ENCODE results near the gene UBE2K.
"Not testable (repeated sequence)": the region's sequence is repeated elsewhere in the genome, so short reads cannot be mapped to it uniquely, and the experiment has no call there.

The UBE2K gene

GRCh38 chr4:39698424-39699009 is 581 bp downstream of the UBE2K start:
- peak; percentile 1 for DNase-seq

DNA sequence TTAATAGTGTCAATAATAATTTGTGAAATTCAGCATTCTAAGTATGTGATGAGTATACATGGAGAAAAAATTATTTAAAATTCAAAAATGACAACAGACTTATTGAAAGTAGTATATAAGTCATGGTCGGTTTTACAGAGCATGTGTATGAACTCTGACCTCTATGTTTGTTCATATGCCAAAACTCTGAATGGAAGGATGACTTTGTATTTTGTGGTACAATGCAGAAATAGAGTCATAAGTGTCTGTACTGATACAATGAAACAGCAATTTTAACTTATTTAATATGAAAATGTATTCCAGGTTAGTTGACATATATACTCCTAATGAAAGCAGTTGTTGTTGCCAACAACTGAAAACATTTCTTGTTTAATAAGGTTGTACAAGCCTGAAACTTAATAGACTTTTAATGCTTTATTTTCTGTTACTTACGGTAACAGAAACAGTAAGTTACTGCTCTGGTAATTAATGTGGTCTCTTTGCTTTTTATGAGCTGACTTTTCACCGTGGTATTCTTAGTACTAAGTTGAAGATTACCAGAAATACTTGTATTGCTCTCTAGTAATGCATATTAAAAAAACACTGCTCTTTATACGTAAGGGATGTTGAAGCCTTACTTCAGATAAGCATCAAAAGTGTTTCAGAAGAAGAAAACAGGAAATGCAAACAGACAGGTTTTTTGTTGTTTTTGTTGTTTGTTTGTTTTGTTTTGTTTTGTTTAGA is 1.9 kb downstream of the UBE2K start:
- no peak for DNase-seq

- DNase-seq, result no peak
These were observed 2.6 kb downstream of the UBE2K start for GRCh38 chr4:39700554-39700953.

- DNase-seq, result no peak
These were observed 4.8 kb downstream of the UBE2K start for GRCh38 chr4:39702716-39703115.

DNA sequence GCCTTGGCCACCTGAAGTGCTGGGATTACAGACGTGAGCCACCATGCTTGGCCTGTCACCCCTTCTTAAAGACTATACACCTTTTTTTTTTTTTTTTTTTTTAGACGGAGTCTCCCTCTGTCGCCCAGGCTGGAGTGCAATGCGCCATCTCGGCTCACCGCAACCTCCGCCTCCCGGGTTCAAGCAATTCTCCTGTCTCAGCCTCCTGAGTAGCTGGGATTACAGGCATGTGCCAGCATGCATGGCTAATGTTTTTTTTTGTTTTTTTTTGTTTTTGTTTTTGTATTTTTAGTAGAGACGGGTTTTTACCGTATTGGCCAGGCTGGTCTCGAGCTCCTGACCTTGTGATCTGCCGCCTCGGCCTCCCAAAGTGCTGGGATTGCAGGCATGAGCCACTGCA is 6.9 kb downstream of the UBE2K start:
- DNase-seq, result not testable (repeated sequence)

GRCh38 chr4:39706334-39706733 is 8.4 kb downstream of the UBE2K start:
- DNase-seq, result no peak

GRCh38 chr4:39706741-39707511 is 9.0 kb downstream of the UBE2K start:
- no peak for DNase-seq

GRCh38 chr4:39710098-39710896 is 12.4 kb downstream of the UBE2K start:
- DNase-seq, result no peak

DNA sequence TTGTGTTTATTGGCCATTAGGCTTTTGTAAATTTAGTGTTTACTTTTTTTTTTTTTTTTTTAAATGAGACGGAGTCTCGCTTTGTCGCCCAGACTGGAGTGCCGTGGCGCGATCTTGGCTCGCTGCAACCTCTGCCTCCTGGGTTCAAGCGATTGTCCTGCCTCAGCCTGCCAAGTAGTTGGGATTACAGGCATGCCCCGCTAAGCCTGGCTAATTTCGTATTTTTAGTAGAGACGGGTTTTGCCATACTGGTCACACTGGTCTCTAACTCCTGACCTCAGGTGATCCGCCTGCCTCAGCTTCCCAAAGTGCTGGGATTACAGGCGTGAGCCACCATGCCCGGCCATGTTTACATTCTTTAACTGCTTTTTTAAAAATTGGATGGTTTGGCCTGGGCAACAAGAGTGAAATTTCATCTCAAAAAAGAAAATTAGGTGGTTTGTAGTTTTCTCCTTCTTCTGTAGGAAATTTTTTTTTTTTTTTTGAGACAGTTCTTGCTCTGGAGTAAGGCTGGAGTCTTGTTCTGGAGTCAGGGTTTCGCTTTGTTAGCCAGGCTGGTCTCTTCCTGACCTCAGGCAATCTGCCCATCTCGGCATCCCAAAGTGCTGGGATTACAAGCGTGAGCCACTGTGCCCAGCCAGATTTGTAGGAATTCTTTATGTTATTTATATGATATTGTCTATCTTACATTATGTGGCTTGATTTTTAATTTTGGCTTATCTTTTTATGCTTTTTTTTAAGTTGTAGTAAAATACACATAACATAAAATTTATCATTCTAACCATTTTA is 15.1 kb downstream of the UBE2K start:
- no peak for DNase-seq

DNA sequence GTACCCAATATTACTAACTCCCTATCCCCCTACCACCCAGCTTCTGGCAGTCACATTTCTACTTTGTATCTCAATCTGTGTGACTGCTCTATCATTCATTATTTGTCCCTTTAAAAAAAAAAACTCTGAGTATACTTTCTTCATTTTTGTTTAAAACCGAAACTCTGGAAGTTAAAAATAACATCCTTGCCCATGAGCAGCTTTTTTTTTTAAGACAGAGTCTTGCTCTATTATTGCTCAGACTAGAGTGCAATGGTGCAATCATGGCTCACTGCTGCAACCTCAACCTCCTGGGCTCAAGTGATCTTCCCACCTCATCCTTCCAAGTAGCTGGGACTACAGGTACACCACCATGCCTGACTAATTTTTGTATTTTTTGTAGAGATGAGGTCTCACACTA is 15.8 kb downstream of the UBE2K start:
- DNase-seq, result no peak

DNA sequence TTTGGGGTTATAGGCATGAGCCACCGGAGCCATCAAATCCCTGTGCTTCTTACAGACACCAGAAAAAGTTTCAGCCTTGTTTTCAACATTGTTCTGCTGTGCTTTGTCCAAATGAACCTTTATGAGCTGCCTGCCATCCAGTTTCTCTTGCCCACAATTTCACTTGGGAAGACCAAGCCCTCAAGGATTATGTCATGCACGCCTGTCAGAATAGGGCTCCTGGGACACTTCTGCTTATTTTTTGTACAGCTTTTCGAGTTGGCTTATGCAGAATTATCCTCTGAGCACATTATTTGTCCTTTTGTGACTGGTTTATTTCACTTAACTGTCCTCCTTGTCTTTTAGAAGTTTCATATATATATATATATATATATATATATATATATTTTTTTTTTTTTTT is 16.2 kb downstream of the UBE2K start:
- DNase-seq, result no peak

DNA sequence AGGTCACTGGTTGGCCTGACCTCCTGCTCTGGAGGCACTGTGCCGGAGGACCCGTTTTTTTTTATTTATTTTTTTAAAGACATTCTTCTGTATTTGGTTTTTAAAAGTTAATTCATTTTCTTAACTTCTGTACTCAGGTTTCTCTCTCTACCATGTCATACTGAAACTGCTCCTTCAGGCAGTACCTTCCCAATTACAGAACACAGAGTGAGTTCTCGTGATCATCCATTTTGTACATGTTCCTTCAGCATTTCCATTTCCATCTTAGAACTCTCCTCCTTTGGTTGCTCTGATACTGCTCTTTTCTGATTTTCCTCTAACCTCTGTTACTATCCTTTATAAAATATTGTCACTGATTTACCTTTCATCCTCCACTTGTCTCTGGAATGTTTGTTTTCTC is 17.9 kb downstream of the UBE2K start:
- no peak for DNase-seq

- no peak for DNase-seq
These were observed 18.4 kb downstream of the UBE2K start for GRCh38 chr4:39716356-39716755.

- DNase-seq, result not testable (repeated sequence)
These were observed 19.8 kb downstream of the UBE2K start for GRCh38 chr4:39717743-39718142.

- no peak for DNase-seq
These were observed 20.7 kb downstream of the UBE2K start for GRCh38 chr4:39718366-39719323.

DNA sequence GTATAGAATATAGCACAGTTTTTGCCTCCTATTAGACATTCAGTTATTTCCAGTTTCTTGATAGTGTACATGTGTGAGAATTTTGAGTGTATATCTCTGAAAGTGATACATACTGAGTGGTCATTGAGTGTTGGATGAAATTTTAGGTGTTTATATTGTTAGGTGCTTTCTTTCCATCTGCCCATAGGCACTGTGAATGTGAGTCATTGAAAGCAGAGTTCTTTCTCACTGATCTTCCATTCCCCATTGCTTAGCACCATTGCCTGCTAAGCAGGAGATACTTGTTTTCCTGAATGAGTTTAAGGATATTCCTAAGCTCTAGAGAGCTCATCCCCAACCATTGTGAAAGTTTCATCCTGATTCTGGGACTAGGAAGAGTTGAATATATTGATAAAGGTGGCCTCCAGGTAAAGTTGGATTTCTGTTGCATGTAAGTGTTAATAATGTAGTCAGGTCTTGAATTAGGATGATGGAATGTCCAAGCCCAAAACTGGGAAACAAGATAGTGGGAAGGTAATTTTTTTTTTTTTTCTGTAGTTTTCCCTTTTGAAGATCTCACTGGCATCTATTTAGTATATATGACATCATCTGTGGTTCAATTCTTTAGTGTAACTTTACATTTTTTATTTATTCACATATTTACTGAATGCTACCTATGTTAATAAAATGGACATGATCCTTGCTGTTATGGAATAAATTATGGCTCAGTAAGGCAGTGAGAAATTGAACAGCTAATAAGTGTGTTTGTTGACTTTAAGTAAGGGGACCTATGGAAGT is 22.1 kb downstream of the UBE2K start:
- DNase-seq, result no peak

- not testable (repeated sequence) for DNase-seq
These were observed 23.3 kb downstream of the UBE2K start for GRCh38 chr4:39721273-39721672.

DNA sequence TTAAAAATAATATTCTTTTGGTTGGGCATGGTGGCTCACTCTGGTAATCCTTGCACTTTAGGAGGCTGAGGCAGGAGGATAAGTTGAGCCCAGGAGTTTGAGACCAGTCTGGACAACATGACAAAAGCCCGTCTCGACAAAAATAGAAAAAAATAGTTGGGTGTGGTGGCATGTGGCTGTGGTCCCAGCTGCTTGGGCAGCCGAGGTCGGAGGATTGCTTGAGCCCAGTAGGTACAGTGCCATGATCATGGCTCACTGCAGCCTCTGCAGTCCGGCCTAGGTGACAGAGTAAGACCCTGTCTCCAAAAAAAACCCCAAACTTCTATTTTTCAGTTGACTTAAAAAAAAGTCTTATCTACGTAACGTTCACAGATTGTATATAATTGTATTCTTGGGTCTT is 23.9 kb downstream of the UBE2K start:
- DNase-seq, result no peak

GRCh38 chr4:39729557-39729956 is 31.6 kb downstream of the UBE2K start:
- DNase-seq, result no peak

DNA sequence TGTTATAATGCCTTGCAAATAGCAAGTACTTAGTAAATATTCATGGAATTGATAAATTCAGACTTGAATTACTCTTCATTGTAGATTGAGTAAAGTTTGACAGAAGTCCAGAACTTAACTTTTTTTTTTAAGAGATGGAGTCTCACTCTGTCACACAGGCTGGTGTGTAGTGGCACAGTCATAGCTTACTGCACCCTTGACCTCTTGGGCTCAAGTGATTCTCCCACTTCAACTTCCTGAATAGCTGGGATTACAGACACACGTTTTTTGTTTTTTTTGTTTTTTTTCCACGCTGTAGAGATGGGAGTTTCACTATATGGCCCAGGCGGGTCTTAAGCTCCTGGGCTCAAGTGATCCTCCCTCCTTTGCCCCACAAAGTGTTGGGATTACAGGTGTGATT is 32.1 kb downstream of the UBE2K start:
- DNase-seq, result no peak
